Fibroblast of lung (primary cell): ENCODE results near the gene HDAC4.

ENCODE experiments used
- CTCF ChIP-seq, 2 donors: IDR thresholded peaks in 1 of 2; conservative IDR thresholded peaks in 1 of 2; 1 replicate in 1 of 2; 2 replicates in 1 of 2; pipeline ENCODE4 v1.5.1; 2011 to 2012; ENCODE audit warnings: low read length in 2 of 2, control low read depth in 1 of 2, inconsistent platforms in 1 of 2, low read depth in 1 of 2, mild to moderate bottlenecking in 1 of 2
- EZH2 ChIP-seq: IDR thresholded peaks from 2 replicates; pipeline ENCODE4 v1.5.1; 2012; ENCODE audit warnings: low read length, control low read depth, mild to moderate bottlenecking; ENCODE audit errors: missing control alignments

GRCh38 chr2:239067196-239067865, 333.5 kb downstream of the HDAC4 start:
- TF ChIP-seq CTCF (conservative IDR thresholded peaks at IDR 0.05 in 1 of 2, IDR thresholded peaks at IDR 0.05 in 1 of 2; ENCODE audit: low read depth in 1 of 2, low read length in 2 of 2) (no peak), EZH2 (no peak)
